HAP-1 (cell line): ENCODE data around the gene PIP5K1A.
"Not testable (repeated sequence)": the region's sequence is repeated elsewhere in the genome, so short reads cannot be mapped to it uniquely, and the experiment has no call there.

Source experiments
- DNase-seq, 2 experiments: peaks; one replicate each; pipeline ENCODE4 v3.0.0-alpha.2; 2016 to 2020; ENCODE audit warnings: low spot score in 2 of 2
- H3K27me3 ChIP-seq: fragments of 250-450 bp; sonication (Bioruptor Pico); 2 replicates; pipeline ENCODE4 v1.5.1; 2020; ENCODE audit warnings: low read depth, mild to moderate bottlenecking, moderate library complexity
- H3K36me3 ChIP-seq: fragments of 250-450 bp; sonication (Bioruptor Pico); replicated peaks from 2 replicates; pipeline ENCODE4 v1.5.1; 2020; ENCODE audit warnings: mild to moderate bottlenecking
- H3K4me1 ChIP-seq: fragments of 250-450 bp; sonication (Bioruptor Pico); 2 replicates; pipeline ENCODE4 v1.5.1; 2020; ENCODE audit warnings: mild to moderate bottlenecking
- H3K4me3 ChIP-seq: fragments of 250-450 bp; sonication (Bioruptor Pico); 2 replicates; pipeline ENCODE4 v1.5.1; 2020; ENCODE audit warnings: mild to moderate bottlenecking, moderate library complexity
- H3K9me3 ChIP-seq: fragments of 250-450 bp; sonication (Bioruptor Pico); 2 replicates; pipeline ENCODE4 v1.5.1; 2020; ENCODE audit warnings: mild to moderate bottlenecking, moderate library complexity
- in situ Hi-C: fragments of 300-500 bp; cut with MboI; formaldehyde crosslinking; loops from 3 replicates; pipeline ENCODE4 v1.14.3; 2020; ENCODE audit warnings: low sequenced_read_pairs, inconsistent platforms, mixed read lengths

Gene PIP5K1A

DNA sequence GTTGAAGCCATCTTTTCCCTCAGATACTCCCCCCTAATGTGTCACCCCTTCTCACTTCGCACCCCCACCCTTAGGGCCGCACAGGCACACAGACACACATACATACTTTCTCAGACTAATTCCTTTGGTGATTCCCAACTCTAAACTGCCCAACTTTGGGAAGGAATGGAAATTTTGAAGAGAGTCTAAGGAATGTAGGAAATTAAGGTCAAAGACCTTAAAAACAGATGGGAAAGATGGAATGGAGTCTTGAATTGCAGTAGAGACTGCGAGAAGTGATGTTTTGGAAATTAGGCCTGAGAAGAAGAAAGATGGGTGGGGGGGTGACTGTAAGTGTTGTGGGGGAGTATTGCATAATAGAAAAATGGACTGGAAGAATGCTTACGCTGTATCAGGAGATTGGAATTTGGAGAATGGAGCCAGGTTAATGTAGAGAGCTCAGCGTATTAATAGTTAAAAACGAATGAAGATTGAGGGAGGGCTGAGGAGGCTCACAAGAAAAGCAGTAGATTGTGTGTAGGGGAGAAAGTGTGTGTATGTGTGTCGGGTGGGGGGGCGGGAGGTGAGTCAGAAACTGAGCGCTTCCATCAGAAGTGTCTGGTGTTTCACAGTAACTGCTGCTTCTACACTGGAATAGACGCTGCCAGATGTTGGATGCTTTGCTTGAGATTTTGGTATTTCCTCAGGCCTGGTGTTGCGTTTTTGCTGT, 1.7 kb downstream of the PIP5K1A start:
- peaks cover 23% of the 10 kb centered on the region for H3K36me3 ChIP-seq
- H3K27me3 ChIP-seq: no peaks in the 10 kb centered on the region
- DNase-seq: peak in 1 of 2 experiments; percentile 43
- H3K4me3 ChIP-seq: peak overlapping the region; percentile 82
- peaks cover 13% of the 10 kb centered on the region for H3K4me1 ChIP-seq
- in situ Hi-C loops: no loop called here
- no peaks in the 10 kb centered on the region for H3K9me3 ChIP-seq

DNA sequence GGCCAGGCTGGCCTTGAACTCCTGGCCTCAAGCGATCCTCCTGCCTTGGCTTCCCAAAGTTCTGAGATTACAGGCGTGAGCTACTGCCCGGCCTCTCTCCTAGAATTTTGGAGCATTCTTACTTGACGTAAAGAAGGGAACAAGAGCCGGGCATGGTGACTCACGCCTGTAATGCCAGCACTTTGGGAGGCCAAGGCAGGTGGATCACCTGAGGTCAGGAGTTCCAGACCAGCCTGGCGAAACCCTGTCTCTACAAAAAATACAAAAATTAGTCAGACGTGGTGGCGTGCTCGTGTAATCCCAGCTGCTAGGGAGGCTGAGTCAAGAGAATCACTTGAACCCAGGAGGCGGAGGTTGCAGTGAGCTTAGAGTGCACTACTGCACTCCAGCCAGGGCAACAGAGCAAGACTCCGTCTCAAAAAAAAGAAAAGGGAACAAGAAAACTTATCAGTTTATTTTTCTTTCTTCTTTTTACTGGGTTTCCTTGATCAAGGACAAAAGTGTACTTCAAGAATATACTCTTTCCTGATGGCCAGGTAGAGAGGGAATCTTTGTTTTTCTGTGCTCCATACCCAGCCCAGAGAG, 7.1 kb downstream of the PIP5K1A start:
- DNase-seq, H3K27me3 ChIP-seq, H3K9me3 ChIP-seq, H3K4me3 ChIP-seq, H3K4me1 ChIP-seq, in situ Hi-C loops: not testable (repeated sequence)
- H3K36me3 ChIP-seq: peaks cover 51% of the 10 kb centered on the region

DNA sequence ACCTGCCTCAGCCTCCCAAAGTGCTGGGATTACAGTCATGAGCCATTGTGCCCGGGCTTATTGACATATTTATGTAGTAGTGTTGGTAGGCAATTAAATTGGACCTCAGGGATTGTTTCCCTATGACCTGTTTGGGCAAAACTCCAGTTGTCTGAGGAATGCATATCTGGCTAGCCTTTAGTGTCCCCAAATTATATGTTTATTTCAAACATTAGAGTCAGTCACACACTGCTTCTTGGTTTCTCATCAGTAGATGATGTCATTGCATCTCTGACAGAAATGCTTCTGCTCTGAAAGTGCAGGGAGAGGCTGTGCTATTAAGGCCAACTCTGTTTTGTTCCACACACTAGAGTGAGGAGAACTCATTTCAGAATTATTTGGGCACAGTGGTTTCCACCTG, 12.5 kb downstream of the PIP5K1A start:
- no peaks in the 10 kb centered on the region for H3K4me1 ChIP-seq
- no peak overlapping the region for H3K4me3 ChIP-seq
- no peak for DNase-seq
- no peaks in the 10 kb centered on the region for H3K9me3 ChIP-seq
- H3K27me3 ChIP-seq: no peaks in the 10 kb centered on the region
- in situ Hi-C loops: no loop called here
- peaks cover 52% of the 10 kb centered on the region for H3K36me3 ChIP-seq

DNA sequence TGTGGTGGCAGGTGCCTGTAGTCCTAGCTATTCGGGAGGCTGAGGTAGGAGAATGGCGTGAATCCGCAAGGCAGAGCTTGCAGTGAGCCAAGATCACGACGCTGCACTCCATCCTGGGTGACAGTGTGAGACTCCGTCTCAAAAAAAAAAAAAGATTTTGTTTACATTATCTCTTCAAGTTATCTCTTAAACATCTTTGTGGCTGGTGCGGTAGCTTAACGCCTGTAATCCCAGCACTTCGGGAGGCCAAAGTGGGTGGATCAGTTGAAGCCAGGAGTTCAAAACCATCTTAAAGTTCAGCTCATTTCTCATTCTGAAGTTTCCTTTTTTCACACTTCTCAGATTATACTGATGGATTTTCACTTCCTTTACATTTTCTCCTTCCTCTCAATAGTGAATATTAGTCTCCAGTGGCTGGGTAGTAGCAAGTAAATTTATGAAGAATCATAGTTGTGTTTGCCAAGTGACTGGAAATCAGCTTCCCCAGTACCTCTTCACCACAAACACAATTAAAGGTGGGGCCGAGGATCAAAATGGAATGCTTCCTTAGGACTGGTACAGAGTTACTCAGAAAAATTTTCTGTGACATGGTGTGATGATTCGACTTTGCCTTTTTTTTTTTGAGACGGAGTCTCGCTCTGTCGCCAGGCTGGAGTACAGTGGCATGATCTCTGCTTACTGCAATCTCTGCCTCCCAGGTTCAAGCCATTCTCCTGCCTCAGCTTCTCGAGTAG, 13.8 kb downstream of the PIP5K1A start:
- Histone ChIP-seq H3K4me1 (no peaks in the 10 kb centered on the region), H3K4me3 (no peak overlapping the region), H3K27me3 (no peaks in the 10 kb centered on the region), H3K36me3 (peaks cover 39% of the 10 kb centered on the region), H3K9me3 (no peaks in the 10 kb centered on the region)
- in situ Hi-C loops: no loop called here
- DNase-seq: no peak

DNA sequence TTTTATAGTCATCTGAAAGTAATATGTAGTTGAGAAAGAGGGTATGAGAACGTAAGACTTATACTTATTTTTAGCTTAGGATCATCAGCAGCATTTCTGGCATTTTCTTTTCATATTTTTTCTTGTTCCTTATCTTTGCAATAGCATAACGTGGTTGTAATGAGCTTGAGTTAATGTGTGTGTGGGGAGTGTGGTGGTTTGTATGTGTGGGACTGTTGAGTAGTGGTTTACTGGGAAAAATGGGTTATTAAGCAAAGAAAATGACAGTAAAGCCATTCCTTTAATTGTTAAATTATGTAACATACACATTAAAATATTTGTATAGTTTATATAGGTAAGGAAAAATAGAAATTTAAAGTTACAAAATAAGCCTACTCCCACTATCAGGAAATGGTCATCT, 15.2 kb downstream of the PIP5K1A start:
- Histone ChIP-seq H3K9me3 (no peaks in the 10 kb centered on the region), H3K4me3 (no peak overlapping the region), H3K4me1 (no peaks in the 10 kb centered on the region), H3K27me3 (no peaks in the 10 kb centered on the region), H3K36me3 (peaks cover 33% of the 10 kb centered on the region)
- in situ Hi-C loops: no loop called here
- DNase-seq: no peak

GRCh38 chr1:151221616-151222015, 23.3 kb downstream of the PIP5K1A start:
- no peak for DNase-seq
- Histone ChIP-seq H3K27me3 (no peaks in the 10 kb centered on the region), H3K4me1 (peaks cover 6% of the 10 kb centered on the region), H3K9me3 (no peaks in the 10 kb centered on the region), H3K4me3 (no peak overlapping the region), H3K36me3 (peaks cover 32% of the 10 kb centered on the region)
- in situ Hi-C loops: no loop called here

- H3K27me3 ChIP-seq: no peaks in the 10 kb centered on the region
- H3K9me3 ChIP-seq: no peaks in the 10 kb centered on the region
- in situ Hi-C loops: no loop called here
- peaks cover 37% of the 10 kb centered on the region for H3K36me3 ChIP-seq
- no peak overlapping the region for H3K4me3 ChIP-seq
- no peak for DNase-seq
- H3K4me1 ChIP-seq: peaks cover 6% of the 10 kb centered on the region
These were observed 23.8 kb downstream of the PIP5K1A start for GRCh38 chr1:151222130-151222529.

DNA sequence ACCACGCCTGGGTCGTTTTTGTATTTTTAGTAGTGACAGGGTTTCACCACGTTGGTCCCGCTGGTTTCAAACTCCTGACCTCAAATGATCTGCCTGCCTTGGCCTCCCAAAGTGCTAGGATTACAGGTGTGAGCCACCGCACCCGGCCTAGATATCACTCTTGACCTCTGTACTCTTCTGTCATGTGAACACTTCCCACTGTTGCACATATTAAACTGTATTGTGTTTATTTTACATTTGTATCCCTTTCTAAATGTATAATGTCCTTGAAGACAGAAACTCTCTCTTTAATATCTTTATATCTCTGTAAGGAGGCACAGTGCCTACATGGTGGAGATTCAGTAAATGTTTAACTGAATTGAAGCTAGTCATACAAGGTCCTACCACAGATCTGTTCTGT, 36.9 kb downstream of the PIP5K1A start:
- no peaks in the 10 kb centered on the region for H3K4me1 ChIP-seq
- no peaks in the 10 kb centered on the region for H3K27me3 ChIP-seq
- DNase-seq: no peak
- H3K9me3 ChIP-seq: no peaks in the 10 kb centered on the region
- no peak overlapping the region for H3K4me3 ChIP-seq
- in situ Hi-C loops: no loop called here
- peaks cover 95% of the 10 kb centered on the region for H3K36me3 ChIP-seq

DNA sequence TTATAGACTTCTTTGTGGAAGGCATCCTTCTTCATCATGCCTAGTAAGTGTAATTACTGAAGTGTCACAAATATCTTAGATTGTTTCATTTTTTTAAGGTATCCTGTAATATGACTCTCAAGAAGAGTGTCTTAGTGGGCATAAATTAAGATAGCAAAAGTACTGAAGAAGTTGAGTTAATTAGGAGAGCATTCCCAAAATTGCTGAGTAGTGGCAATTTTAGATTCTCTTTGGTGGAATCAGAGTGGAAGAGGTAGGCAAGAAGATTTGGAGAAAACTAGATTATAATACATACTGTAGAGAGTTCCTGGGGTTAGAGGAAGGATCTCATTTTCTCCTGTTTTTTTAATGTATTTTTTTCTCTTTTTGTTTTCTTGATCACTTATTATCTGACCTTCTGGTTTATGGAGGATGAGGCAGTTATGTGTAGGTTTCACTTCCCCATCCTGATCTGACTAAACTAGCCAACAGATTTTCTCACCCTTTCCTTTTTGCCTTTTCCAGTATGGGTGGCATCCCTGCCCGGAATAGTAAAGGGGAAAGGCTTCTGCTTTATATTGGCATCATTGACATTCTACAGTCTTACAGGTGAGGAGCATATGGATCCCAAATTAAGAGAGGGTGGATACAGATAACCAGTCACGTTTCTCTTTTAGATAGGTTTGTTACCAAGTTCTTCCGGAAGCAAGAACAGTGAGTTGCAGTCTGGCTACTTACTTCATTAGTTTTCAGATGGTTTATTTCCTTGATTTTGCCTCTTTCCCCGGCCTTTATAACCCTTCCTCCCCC, 39.5 kb downstream of the PIP5K1A start:
- no peaks in the 10 kb centered on the region for H3K9me3 ChIP-seq
- no peak for DNase-seq
- H3K27me3 ChIP-seq: no peaks in the 10 kb centered on the region
- H3K36me3 ChIP-seq: peaks cover 95% of the 10 kb centered on the region
- no peak overlapping the region for H3K4me3 ChIP-seq
- in situ Hi-C loops: no loop called here
- peaks cover 4% of the 10 kb centered on the region for H3K4me1 ChIP-seq

GRCh38 chr1:151238467-151238739, 40.1 kb downstream of the PIP5K1A start:
- no peaks in the 10 kb centered on the region for H3K9me3 ChIP-seq
- H3K36me3 ChIP-seq: peaks cover 95% of the 10 kb centered on the region
- peaks cover 10% of the 10 kb centered on the region for H3K4me1 ChIP-seq
- in situ Hi-C loops: no loop called here
- H3K27me3 ChIP-seq: no peaks in the 10 kb centered on the region
- DNase-seq: no peak
- H3K4me3 ChIP-seq: no peak overlapping the region

DNA sequence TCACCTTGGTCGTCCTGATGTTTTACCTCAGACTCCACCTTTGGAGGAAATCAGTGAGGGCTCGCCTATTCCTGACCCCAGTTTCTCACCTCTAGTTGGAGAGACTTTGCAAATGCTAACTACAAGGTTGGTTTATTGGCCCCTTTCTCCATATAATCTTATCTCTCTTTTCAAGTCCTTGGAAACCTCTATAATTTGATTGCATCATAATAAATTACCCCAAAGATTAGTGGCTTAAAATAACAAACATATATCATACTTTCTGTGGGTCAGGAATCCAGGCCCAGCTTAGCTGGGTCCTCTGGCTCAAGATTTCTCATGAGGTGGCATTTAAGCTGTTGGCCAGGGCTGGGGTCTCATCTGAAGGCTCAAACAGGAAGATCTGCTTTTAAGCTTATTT, 44.1 kb downstream of the PIP5K1A start:
- in situ Hi-C loops: no loop called here
- no peak for DNase-seq
- peaks cover 97% of the 10 kb centered on the region for H3K36me3 ChIP-seq

DNA sequence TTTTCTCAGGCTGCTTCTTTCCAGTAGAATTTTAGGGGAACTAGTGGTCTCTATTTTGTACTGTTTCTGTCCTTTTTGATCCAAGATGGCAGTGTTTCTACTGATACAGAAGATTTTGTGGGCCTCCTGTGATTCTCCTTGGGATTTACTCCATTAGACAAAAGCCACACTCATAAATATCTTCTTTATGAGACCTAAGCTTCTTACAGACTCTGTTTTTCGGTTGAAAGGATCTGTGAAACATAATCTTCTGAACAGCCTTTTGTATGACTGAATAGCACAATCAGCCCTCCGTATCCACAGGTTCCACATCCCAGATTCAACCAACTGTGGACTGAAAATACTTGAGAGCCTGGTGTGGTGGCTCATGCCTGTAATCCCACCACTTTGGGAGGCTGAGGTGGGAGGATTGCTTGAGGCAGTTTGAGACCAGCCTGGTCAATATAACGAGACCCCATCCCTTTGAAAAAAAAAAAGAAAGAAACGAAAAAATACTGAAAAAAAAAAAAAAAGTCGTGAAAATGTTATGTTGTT, 45.4 kb downstream of the PIP5K1A start:
- Histone ChIP-seq H3K36me3 (peaks cover 97% of the 10 kb centered on the region), H3K4me3 (no peak overlapping the region), H3K27me3 (no peaks in the 10 kb centered on the region), H3K9me3 (no peaks in the 10 kb centered on the region), H3K4me1 (peaks cover 17% of the 10 kb centered on the region)
- DNase-seq: peak; percentile 49 to 84
- in situ Hi-C loops: no loop called here

More for the DNA sequence above, 44.1 kb downstream of the PIP5K1A start:
- Histone ChIP-seq H3K4me1 (peaks cover 17% of the 10 kb centered on the region), H3K9me3 (no peaks in the 10 kb centered on the region), H3K4me3 (no peak overlapping the region), H3K27me3 (no peaks in the 10 kb centered on the region)

- no peak for DNase-seq
- Histone ChIP-seq H3K9me3 (no peaks in the 10 kb centered on the region), H3K36me3 (peaks cover 76% of the 10 kb centered on the region), H3K27me3 (no peaks in the 10 kb centered on the region), H3K4me3 (no peak overlapping the region), H3K4me1 (peaks cover 17% of the 10 kb centered on the region)
- in situ Hi-C loops: no loop called here
These were observed 48.4 kb downstream of the PIP5K1A start for GRCh38 chr1:151246786-151247185.
